Astrocyte (in vitro differentiated cells and primary cell): ENCODE results near the gene GRB10. TPM values are rescaled to one million over a fixed set of nuclear protein-coding genes. Genes with fewer than 3 reads are reported as not detected.

Experiments
- DNase-seq: peaks from one replicate; pipeline ENCODE4 v3.0.0-alpha.2; 2010; ENCODE audit warnings: low read depth
- FAIRE-seq: peaks from 2 replicates; lab custom pipeline; 2011; peaks lifted over from hg19 to GRCh38; lab: Jason Lieb, UNC
- H2AFZ ChIP-seq: 2 replicates; pipeline ENCODE4 v1.6.0; 2012; ENCODE audit warnings: low read depth, low read length, inconsistent platforms
- H3K27ac ChIP-seq: 2 replicates; pipeline ENCODE4 v1.5.1; 2011; ENCODE audit warnings: low read depth, low read length, inconsistent platforms
- H3K27me3 ChIP-seq: 2 replicates; pipeline ENCODE4 v1.6.0; 2011; ENCODE audit warnings: low read length, inconsistent platforms; ENCODE audit not compliant: insufficient read depth
- H3K36me3 ChIP-seq: 2 replicates; pipeline ENCODE4 v1.5.1; 2011; ENCODE audit warnings: low read length, inconsistent platforms; ENCODE audit not compliant: insufficient read depth
- H3K4me1 ChIP-seq: 2 replicates; pipeline ENCODE4 v1.5.1; 2011; ENCODE audit warnings: low read length, inconsistent platforms; ENCODE audit not compliant: insufficient read depth
- H3K4me2 ChIP-seq: 2 replicates; pipeline ENCODE4 v1.6.0; 2012; ENCODE audit warnings: low read length, inconsistent platforms
- H3K4me3 ChIP-seq: 2 replicates; pipeline ENCODE4 v1.5.1; 2011; ENCODE audit warnings: low read depth, mild to moderate bottlenecking, low read length, inconsistent platforms; ENCODE audit not compliant: insufficient read depth
- H3K79me2 ChIP-seq: 2 replicates; pipeline ENCODE4 v1.6.0; 2012; ENCODE audit warnings: mild to moderate bottlenecking, low read length, inconsistent platforms; ENCODE audit not compliant: insufficient read depth
- H3K9ac ChIP-seq: 2 replicates; pipeline ENCODE4 v1.6.0; 2012; ENCODE audit warnings: mild to moderate bottlenecking, low read length, inconsistent platforms
- H3K9me3 ChIP-seq: 2 replicates; pipeline ENCODE4 v1.5.1; 2012; ENCODE audit warnings: low read depth, mild to moderate bottlenecking, low read length, inconsistent platforms; ENCODE audit not compliant: insufficient read depth
- H4K20me1 ChIP-seq: 2 replicates; pipeline ENCODE4 v1.6.0; 2012; ENCODE audit warnings: low read length, inconsistent platforms; ENCODE audit not compliant: insufficient read depth
- H3K27ac Mint-ChIP-seq: one replicate; pipeline ENCODE4 v1.8.0; 2021; ENCODE audit warnings: mild to moderate bottlenecking, mixed read lengths; ENCODE audit not compliant: unreplicated experiment
- H3K27me3 Mint-ChIP-seq: one replicate; pipeline ENCODE4 v1.8.0; 2021; ENCODE audit warnings: low read depth, mixed read lengths; ENCODE audit not compliant: unreplicated experiment
- H3K36me3 Mint-ChIP-seq: one replicate; pipeline ENCODE4 v1.8.0; 2021; ENCODE audit warnings: low read depth, mixed read lengths; ENCODE audit not compliant: unreplicated experiment
- H3K4me1 Mint-ChIP-seq: one replicate; pipeline ENCODE4 v1.8.0; 2021; ENCODE audit warnings: low read depth, mixed read lengths; ENCODE audit not compliant: unreplicated experiment
- H3K4me3 Mint-ChIP-seq: one replicate; pipeline ENCODE4 v1.8.0; 2021; ENCODE audit warnings: mild to moderate bottlenecking, moderate library complexity, mixed read lengths; ENCODE audit not compliant: unreplicated experiment
- H3K9me3 Mint-ChIP-seq: one replicate; pipeline ENCODE4 v1.8.0; 2021; ENCODE audit warnings: mild to moderate bottlenecking, mixed read lengths; ENCODE audit not compliant: unreplicated experiment
- CTCF ChIP-seq: IDR thresholded peaks from 2 replicates; pipeline ENCODE4 v1.5.1; 2011; ENCODE audit warnings: low read depth, mild to moderate bottlenecking, inconsistent platforms, low read length, moderate library complexity; ENCODE audit not compliant: insufficient read depth
- EZH2 ChIP-seq: IDR thresholded peaks from 2 replicates; pipeline ENCODE4 v1.6.1; 2012; ENCODE audit warnings: mild to moderate bottlenecking, low read length, inconsistent platforms; ENCODE audit not compliant: insufficient read depth
- total RNA-seq: library from RNA; stranded (reverse); gene quantifications from 2 replicates; pipeline ENCODE4 v1.2.1, GENCODE V29; 2021

The GRB10 gene
- total RNA-seq, 1 donor from 2014 or later, result 81.9 TPM

DNA sequence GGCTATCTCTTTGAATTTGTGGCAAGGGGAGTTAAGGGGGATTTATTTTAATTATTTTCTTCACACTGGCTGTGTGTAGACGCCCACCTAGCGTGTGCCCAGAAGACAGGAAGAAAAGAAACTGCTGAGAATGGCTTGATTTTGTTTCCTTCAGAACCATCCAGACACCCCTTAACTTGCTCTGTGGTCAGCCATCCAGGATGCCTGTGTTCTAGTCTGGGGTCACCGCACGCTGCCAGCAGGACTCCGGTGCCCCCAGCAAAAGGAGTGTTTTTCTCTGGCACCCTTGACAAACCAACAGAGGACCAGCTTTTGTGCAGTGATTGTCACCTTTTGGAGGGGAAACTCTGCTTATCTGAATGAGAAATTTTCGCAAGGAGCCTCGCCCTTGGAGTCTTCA is 222.8 kb downstream of the GRB10 start:
- H2AFZ ChIP-seq, result no peak overlapping the region
- TF ChIP-seq CTCF (no peak), EZH2 (no peak)
- no peak overlapping the region for H3K4me3 Mint-ChIP-seq
- no peak overlapping the region for H3K4me3 ChIP-seq
- no peaks in the 10 kb centered on the region for H4K20me1 ChIP-seq
- no peaks in the 10 kb centered on the region for H3K36me3 Mint-ChIP-seq
- FAIRE-seq (no peak), DNase-seq (no peak)
- peaks cover 22% of the 10 kb centered on the region for H3K27me3 ChIP-seq
- H3K9ac ChIP-seq, result no peak overlapping the region
- H3K4me2 ChIP-seq, result no peak overlapping the region
- H3K27ac Mint-ChIP-seq, result no peak overlapping the region
- no peaks in the 10 kb centered on the region for H3K4me1 ChIP-seq
- H3K9me3 Mint-ChIP-seq, result no peaks in the 10 kb centered on the region
- H3K36me3 ChIP-seq, result no peaks in the 10 kb centered on the region
- H3K27ac ChIP-seq, result no peak overlapping the region
- H3K79me2 ChIP-seq, result no peaks in the 10 kb centered on the region
- no peaks in the 10 kb centered on the region for H3K9me3 ChIP-seq
- H3K4me1 Mint-ChIP-seq, result no peaks in the 10 kb centered on the region
- H3K27me3 Mint-ChIP-seq, result peaks cover 53% of the 10 kb centered on the region

DNA sequence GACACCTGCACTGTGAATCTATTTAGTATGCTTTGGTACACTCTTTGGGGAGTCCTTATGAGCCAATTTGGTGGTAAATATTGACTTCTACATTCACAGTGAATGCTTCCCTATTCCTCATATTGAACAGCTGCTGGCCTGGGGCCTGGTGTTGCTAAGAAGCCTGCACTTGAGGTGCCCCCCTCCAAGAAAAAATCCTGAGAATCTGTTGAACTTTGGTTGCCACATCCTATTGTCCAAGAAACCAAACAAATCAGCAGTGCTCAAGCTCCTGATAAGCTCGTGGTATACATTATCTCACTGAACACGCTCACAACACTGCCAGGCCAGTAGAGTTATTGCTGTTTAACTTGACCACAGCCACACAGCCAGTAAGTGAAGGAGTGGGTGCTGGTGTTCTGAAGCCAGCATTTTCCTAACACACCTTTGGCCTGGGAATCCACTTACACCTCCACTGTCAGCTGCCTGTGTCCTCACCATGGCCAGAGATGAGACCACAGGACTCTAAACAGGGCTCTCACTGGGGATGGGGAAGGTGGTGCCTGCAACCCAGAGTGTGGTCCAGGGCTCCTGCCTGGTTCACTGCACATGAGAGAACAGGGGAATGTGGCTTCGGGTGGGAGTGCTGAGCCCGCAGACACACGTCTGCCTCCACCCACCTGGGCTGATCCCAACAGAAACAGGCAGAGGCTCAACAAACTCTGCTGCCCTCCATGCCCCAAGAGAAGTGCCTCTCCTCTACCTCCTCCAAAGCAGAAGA is 224.2 kb downstream of the GRB10 start:
- Histone ChIP-seq H3K9ac (no peak overlapping the region), H3K9me3 (no peaks in the 10 kb centered on the region), H3K36me3 (no peaks in the 10 kb centered on the region), H3K4me1 (no peaks in the 10 kb centered on the region), H2AFZ (no peak overlapping the region), H3K4me2 (no peak overlapping the region), H3K79me2 (no peaks in the 10 kb centered on the region), H3K27me3 (peaks cover 27% of the 10 kb centered on the region), H4K20me1 (no peaks in the 10 kb centered on the region), H3K27ac (no peak overlapping the region), H3K4me3 (no peak overlapping the region)
- H3K4me1 Mint-ChIP-seq, result no peaks in the 10 kb centered on the region
- no peak for DNase-seq
- no peak overlapping the region for H3K4me3 Mint-ChIP-seq
- no peaks in the 10 kb centered on the region for H3K9me3 Mint-ChIP-seq
- FAIRE-seq, result no peak
- peaks cover 50% of the 10 kb centered on the region for H3K27me3 Mint-ChIP-seq
- no peaks in the 10 kb centered on the region for H3K36me3 Mint-ChIP-seq
- H3K27ac Mint-ChIP-seq, result no peak overlapping the region
- TF ChIP-seq CTCF (no peak), EZH2 (no peak)

GRCh38 chr7:50557099-50557498 is 225.6 kb downstream of the GRB10 start:
- no peaks in the 10 kb centered on the region for H3K4me1 Mint-ChIP-seq
- no peaks in the 10 kb centered on the region for H3K79me2 ChIP-seq
- FAIRE-seq (no peak), DNase-seq (no peak)
- TF ChIP-seq CTCF (no peak), EZH2 (no peak)
- H3K9ac ChIP-seq, result no peak overlapping the region
- no peaks in the 10 kb centered on the region for H4K20me1 ChIP-seq
- H3K27ac Mint-ChIP-seq, result no peak overlapping the region
- peaks cover 27% of the 10 kb centered on the region for H3K27me3 ChIP-seq
- no peaks in the 10 kb centered on the region for H3K9me3 ChIP-seq
- H3K4me2 ChIP-seq, result no peak overlapping the region
- H3K36me3 Mint-ChIP-seq, result no peaks in the 10 kb centered on the region
- H3K4me1 ChIP-seq, result no peaks in the 10 kb centered on the region
- no peak overlapping the region for H3K4me3 ChIP-seq
- peaks cover 2% of the 10 kb centered on the region for H3K9me3 Mint-ChIP-seq
- peaks cover 50% of the 10 kb centered on the region for H3K27me3 Mint-ChIP-seq
- no peak overlapping the region for H2AFZ ChIP-seq
- H3K27ac ChIP-seq, result no peak overlapping the region
- H3K4me3 Mint-ChIP-seq, result no peak overlapping the region
- no peaks in the 10 kb centered on the region for H3K36me3 ChIP-seq
